SK-N-SH treated with all-trans-retinoic acid at 6 μM for 48 hours (cell line): ENCODE results near the gene RAB36.

Experiments
- OSR1 ChIP-seq: fragments of 250-450 bp; sonication (Bioruptor Pico); IDR thresholded peaks from 2 replicates; pipeline ENCODE4 v1.8.0; 2022; ENCODE audit warnings: moderate library complexity, mild to moderate bottlenecking, inconsistent platforms
- ZFP30 ChIP-seq: fragments of 450-650 bp; formaldehyde crosslinking; IDR thresholded peaks from 2 replicates; pipeline ENCODE4 v1.5.0; 2022; ENCODE audit warnings: mild to moderate bottlenecking, moderate library complexity

- no peak for TF ChIP-seq ZFP30 (CRISPR knock-in tag)
- no peak for TF ChIP-seq OSR1 (CRISPR knock-in tag)
Observed at GRCh38 chr22:23193196-23193827, 48.0 kb downstream of the RAB36 start.
